Endodermal cell (in vitro differentiated cells): ENCODE data around the gene KLHDC4. TPM values are rescaled to one million over a fixed set of nuclear protein-coding genes. Genes with fewer than 3 reads are reported as not detected.
A peak's percentile ranks its signal among the peaks of the same experiment; 100 is the strongest.

Experiments
- DNase-seq: peaks from one replicate; pipeline ENCODE4 v3.0.0-alpha.2; 2017
- H3K27ac ChIP-seq: 2 replicates; pipeline ENCODE4 v1.5.1; 2013; ENCODE audit warnings: mild to moderate bottlenecking, low read depth, low read length, moderate library complexity
- H3K27me3 ChIP-seq: 2 replicates; pipeline ENCODE4 v1.6.1; 2013; ENCODE audit warnings: mild to moderate bottlenecking, low read length, moderate library complexity; ENCODE audit not compliant: insufficient read depth, control insufficient read depth, poor library complexity, severe bottlenecking
- H3K36me3 ChIP-seq: 2 replicates; pipeline ENCODE4 v1.7.0; 2013; ENCODE audit warnings: mild to moderate bottlenecking, low read length, moderate library complexity; ENCODE audit not compliant: control insufficient read depth, insufficient read depth
- H3K4me1 ChIP-seq: one replicate; pipeline ENCODE4 v1.7.0; 2013; ENCODE audit warnings: low read length; ENCODE audit not compliant: control insufficient read depth, insufficient read depth
- H3K4me3 ChIP-seq: 2 replicates; pipeline ENCODE4 v1.5.1; 2013; ENCODE audit warnings: mild to moderate bottlenecking, low read length, moderate library complexity
- H3K9ac ChIP-seq: 2 replicates; pipeline ENCODE4 v1.6.1; 2013; ENCODE audit warnings: mild to moderate bottlenecking, low read length, moderate library complexity; ENCODE audit not compliant: poor library complexity, severe bottlenecking; ENCODE audit errors: extremely low read depth
- H3K9me3 ChIP-seq: 2 replicates; pipeline ENCODE4 v1.6.1; 2013; ENCODE audit warnings: mild to moderate bottlenecking, low read length, moderate library complexity; ENCODE audit not compliant: control insufficient read depth
- H3K27ac Mint-ChIP-seq: 2 replicates; pipeline ENCODE4 v1.8.0; 2020; ENCODE audit warnings: mixed read lengths
- H3K27me3 Mint-ChIP-seq: 2 replicates; pipeline ENCODE4 v1.8.0; 2021; ENCODE audit warnings: mild to moderate bottlenecking, mixed read lengths; ENCODE audit not compliant: insufficient read depth
- H3K36me3 Mint-ChIP-seq: 2 replicates; pipeline ENCODE4 v1.8.0; 2020; ENCODE audit warnings: low read depth, mixed read lengths
- H3K4me1 Mint-ChIP-seq: 2 replicates; pipeline ENCODE4 v1.8.0; 2020; ENCODE audit warnings: mixed read lengths
- H3K4me3 Mint-ChIP-seq: 2 replicates; pipeline ENCODE4 v1.8.0; 2020; ENCODE audit warnings: mild to moderate bottlenecking, moderate library complexity, mixed read lengths
- H3K9me3 Mint-ChIP-seq: 2 replicates; pipeline ENCODE4 v1.8.0; 2020; ENCODE audit warnings: mild to moderate bottlenecking, mixed read lengths
- CTCF ChIP-seq: fragments of 200-600 bp; sonication (generic); conservative IDR thresholded peaks from 2 replicates; pipeline ENCODE4 v1.5.0; 2021; ENCODE audit warnings: antibody characterized with exemption, mild to moderate bottlenecking
- WGBS, 2 experiments: methylation state at CpG; one replicate each; pipeline versions ENCODE4 v1.1.5 to v1.1.7; 2013; ENCODE audit warnings: missing lambda C conversion rate in 2 of 2, mixed read lengths in 1 of 2; ENCODE audit not compliant: insufficient coverage in 1 of 2, insufficient read length in 1 of 2; 5-methylcytosine and 5-hydroxymethylcytosine counted together
- total RNA-seq, 2 donors: library from RNA; stranded (reverse); fragmentation: NEBNext Ultra II Directional in 1 of 2; extraction: Animal tissue kit (Norgen Biotek cat#: 25700) in 1 of 2; gene quantifications; 2 replicates in 1 of 2; 3 replicates in 1 of 2; pipeline ENCODE4 v1.2.1, GENCODE V29; 2021

KLHDC4 gene
- total RNA-seq, 2 donors from 2014 or later, result 52.8 to 58.8 TPM

- H3K4me1 Mint-ChIP-seq, result no peaks in the 10 kb centered on the region
- TF ChIP-seq CTCF, result no peak
- H3K4me3 ChIP-seq, result no peak overlapping the region
- H3K9me3 Mint-ChIP-seq, result no peaks in the 10 kb centered on the region
- 94 to 96% methylated on average over 9 to 15 of the region's 15 CpGs for WGBS, 2 experiments
- H3K27me3 Mint-ChIP-seq, result no peaks in the 10 kb centered on the region
- H3K4me3 Mint-ChIP-seq, result no peak overlapping the region
- no peak for DNase-seq
- no peak overlapping the region for H3K27ac Mint-ChIP-seq
- no peaks in the 10 kb centered on the region for H3K27me3 ChIP-seq
- H3K9ac ChIP-seq, result no peak overlapping the region
- H3K4me1 ChIP-seq, result no peaks in the 10 kb centered on the region
- no peaks in the 10 kb centered on the region for H3K36me3 ChIP-seq
- H3K27ac ChIP-seq, result no peak overlapping the region
- H3K9me3 ChIP-seq, result no peaks in the 10 kb centered on the region
- no peaks in the 10 kb centered on the region for H3K36me3 Mint-ChIP-seq
Measured at GRCh38 chr16:87665193-87665592, 100.6 kb downstream of the KLHDC4 start.

GRCh38 chr16:87664792-87665191, 101.0 kb downstream of the KLHDC4 start:
- no peaks in the 10 kb centered on the region for H3K36me3 ChIP-seq
- no peaks in the 10 kb centered on the region for H3K9me3 ChIP-seq
- no peak for TF ChIP-seq CTCF
- no peaks in the 10 kb centered on the region for H3K4me1 Mint-ChIP-seq
- H3K4me1 ChIP-seq, result no peaks in the 10 kb centered on the region
- no peaks in the 10 kb centered on the region for H3K27me3 Mint-ChIP-seq
- H3K27ac ChIP-seq, result no peak overlapping the region
- H3K27ac Mint-ChIP-seq, result no peak overlapping the region
- no peak for DNase-seq
- no peaks in the 10 kb centered on the region for H3K27me3 ChIP-seq
- H3K9ac ChIP-seq, result no peak overlapping the region
- H3K4me3 ChIP-seq, result no peak overlapping the region
- H3K9me3 Mint-ChIP-seq, result no peaks in the 10 kb centered on the region
- H3K36me3 Mint-ChIP-seq, result no peaks in the 10 kb centered on the region
- WGBS, 2 experiments, result 92 to 100% methylated on average over 8 to 11 of the region's 11 CpGs
- no peak overlapping the region for H3K4me3 Mint-ChIP-seq

GRCh38 chr16:87662254-87663204, 103.3 kb downstream of the KLHDC4 start:
- Mint-ChIP-seq H3K36me3 (no peaks in the 10 kb centered on the region), H3K4me3 (no peak overlapping the region), H3K9me3 (no peaks in the 10 kb centered on the region), H3K4me1 (peaks cover 7% of the 10 kb centered on the region), H3K27ac (no peak overlapping the region), H3K27me3 (no peaks in the 10 kb centered on the region)
- no peak for DNase-seq
- no peaks in the 10 kb centered on the region for H3K4me1 ChIP-seq
- H3K9ac ChIP-seq, result no peak overlapping the region
- H3K9me3 ChIP-seq, result no peaks in the 10 kb centered on the region
- no peaks in the 10 kb centered on the region for H3K36me3 ChIP-seq
- peak; percentile 57 for TF ChIP-seq CTCF
- H3K27ac ChIP-seq, result no peak overlapping the region
- WGBS, 2 experiments, result 89 to 90% methylated on average over 14 to 25 of the region's 25 CpGs
- H3K4me3 ChIP-seq, result no peak overlapping the region
- no peaks in the 10 kb centered on the region for H3K27me3 ChIP-seq
